ENCODE results near the gene SUPT20HL2.
"Not testable (repeated sequence)": the region's sequence is repeated elsewhere in the genome, so short reads cannot be mapped to it uniquely, and the experiment has no call there.

The SUPT20HL2 gene

GRCh38 chrX:24314019-24314635, at the start of gene SUPT20HL2:
SUPT20HL2 (minus strand) TSS chrX:24314069; CDS start chrX:24313315, 754 bp downstream.
- no peak for DNase-seq (ENCODE audit: low read depth in 2 of 2, low spot score in 1 of 2)

GRCh38 chrX:24362089-24362745, 48.3 kb upstream of the SUPT20HL2 start:
- not testable (repeated sequence) for DNase-seq (ENCODE audit: low read depth in 2 of 2, low spot score in 1 of 2)

DNA sequence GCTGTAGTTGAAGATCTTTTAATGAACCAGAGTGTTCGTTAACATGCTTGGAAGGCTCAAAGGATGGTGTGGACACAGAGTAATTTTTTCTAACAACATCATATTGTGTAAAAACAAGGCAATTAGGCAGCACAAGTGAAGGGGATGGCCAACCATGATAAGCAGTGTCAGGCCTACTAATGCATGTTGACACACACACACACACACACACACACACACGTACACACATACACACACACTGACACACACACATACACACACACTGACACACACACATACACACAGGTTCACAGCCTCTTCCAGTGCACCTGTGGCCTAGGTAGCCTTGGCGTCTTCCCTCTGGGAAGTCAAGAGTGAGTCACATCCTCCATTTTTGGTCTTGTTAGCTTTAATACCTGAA, 46.4 kb upstream of the SUPT20HL2 start, which contains the start of gene SUPT20HL1:
SUPT20HL1 (plus strand) TSS at position 368 of the 400 bp plus-strand sequence. CDS start 2,122 bp downstream, outside the sequence.
- DNase-seq (ENCODE audit: low read depth in 2 of 2, low spot score in 1 of 2), result no peak

- DNase-seq (ENCODE audit: low read depth in 2 of 2, low spot score in 1 of 2), result no peak
Measured at GRCh38 chrX:24357106-24357505, 43.2 kb upstream of the SUPT20HL2 start.

DNA sequence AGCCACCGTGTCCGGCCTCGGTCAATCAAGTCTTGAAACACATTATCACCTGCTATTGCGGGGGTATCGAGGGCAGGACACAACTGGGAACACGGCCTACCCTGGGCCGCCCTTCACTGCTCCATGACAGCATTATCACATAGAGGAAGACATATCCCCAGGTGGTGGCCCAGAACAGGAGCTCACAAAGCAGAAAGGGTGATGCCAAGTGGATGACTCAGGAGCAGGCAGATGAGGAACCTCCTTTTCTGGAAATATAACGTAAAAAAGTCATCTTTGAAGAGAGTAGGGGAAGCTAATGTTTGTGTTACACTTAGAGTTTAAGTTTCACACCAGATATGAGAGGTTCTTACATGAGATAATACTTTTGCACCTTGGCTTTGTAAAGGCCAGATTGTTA, 41.2 kb upstream of the SUPT20HL2 start:
- DNase-seq (ENCODE audit: low read depth in 2 of 2, low spot score in 1 of 2), result no peak

GRCh38 chrX:24350217-24350616, 36.3 kb upstream of the SUPT20HL2 start:
- no peak for DNase-seq (ENCODE audit: low read depth in 2 of 2, low spot score in 1 of 2)

DNA sequence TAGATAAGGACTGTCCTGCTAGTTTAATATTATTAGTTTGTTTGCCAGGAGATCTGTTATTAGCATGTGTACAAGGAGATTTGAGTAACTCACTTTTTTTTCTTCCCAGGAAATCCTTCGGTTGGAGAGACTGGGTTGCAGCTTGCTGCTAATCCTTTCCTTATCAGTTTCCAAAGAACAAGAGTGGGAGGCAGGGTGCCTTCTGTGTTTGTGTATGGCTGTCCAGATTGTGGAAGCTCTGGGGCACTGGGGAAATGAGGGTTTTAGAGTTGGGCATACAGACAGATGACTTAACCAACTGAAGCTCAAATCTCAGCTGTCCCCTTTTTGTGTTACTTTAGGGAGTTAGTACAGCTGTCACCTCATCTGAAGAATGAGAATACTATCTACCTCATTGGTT, 34.0 kb upstream of the SUPT20HL2 start:
- no peak for DNase-seq (ENCODE audit: low read depth in 2 of 2, low spot score in 1 of 2)

GRCh38 chrX:24343719-24344118, 29.9 kb upstream of the SUPT20HL2 start:
- DNase-seq (ENCODE audit: low read depth in 2 of 2, low spot score in 1 of 2), result no peak

DNA sequence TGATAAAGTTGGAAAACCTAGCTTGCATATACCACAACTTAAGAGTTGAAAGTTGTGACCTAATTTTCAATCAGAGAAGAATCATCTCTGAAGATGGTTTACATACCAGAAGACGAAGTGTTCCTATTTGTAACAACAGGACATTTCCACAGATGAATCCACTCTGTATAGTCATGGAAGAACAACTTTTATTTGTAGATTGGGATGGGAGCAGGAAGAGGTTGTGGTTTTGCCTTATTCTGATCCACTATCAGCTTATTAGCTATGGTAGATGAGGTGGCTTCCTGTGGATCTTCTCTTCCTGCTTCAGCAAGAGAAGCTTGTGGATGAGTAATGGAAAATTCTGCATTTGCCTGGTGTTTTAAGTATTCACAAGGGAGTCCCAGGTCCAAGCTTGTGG, 27.9 kb upstream of the SUPT20HL2 start:
- no peak for DNase-seq (ENCODE audit: low read depth in 2 of 2, low spot score in 1 of 2)

- DNase-seq (ENCODE audit: low read depth in 2 of 2, low spot score in 1 of 2), result no peak
Measured at GRCh38 chrX:24340501-24340900, 26.6 kb upstream of the SUPT20HL2 start.

- DNase-seq (ENCODE audit: low read depth in 2 of 2, low spot score in 1 of 2), result no peak
Measured at GRCh38 chrX:24339911-24340310, 26.0 kb upstream of the SUPT20HL2 start.

- DNase-seq (ENCODE audit: low read depth in 2 of 2, low spot score in 1 of 2), result no peak
Measured at GRCh38 chrX:24335871-24336270, 22.0 kb upstream of the SUPT20HL2 start.

DNA sequence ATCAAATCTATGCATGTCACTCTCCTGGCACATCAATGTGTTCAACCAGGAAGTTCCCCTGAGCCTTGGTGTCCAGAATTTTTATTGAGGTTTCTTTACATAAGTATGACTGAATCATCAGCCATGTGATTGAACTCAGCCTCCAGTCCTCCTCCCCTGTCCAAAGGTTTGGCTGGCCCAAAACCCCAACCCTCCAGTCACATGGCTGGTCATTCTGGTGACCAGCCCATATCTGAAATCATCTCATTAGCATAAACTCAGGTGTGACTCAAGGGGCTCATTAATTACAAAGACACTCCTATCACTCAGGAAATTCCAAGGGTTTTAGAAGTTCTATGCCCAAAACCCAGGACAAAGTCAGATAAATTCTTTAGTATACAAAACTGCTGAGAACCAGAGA, 20.6 kb upstream of the SUPT20HL2 start:
- no peak for DNase-seq (ENCODE audit: low read depth in 2 of 2, low spot score in 1 of 2)

- no peak for DNase-seq (ENCODE audit: low read depth in 2 of 2, low spot score in 1 of 2)
Measured at GRCh38 chrX:24333371-24333770, 19.5 kb upstream of the SUPT20HL2 start.

GRCh38 chrX:24332878-24333277, 19.0 kb upstream of the SUPT20HL2 start:
- no peak for DNase-seq (ENCODE audit: low read depth in 2 of 2, low spot score in 1 of 2)

DNA sequence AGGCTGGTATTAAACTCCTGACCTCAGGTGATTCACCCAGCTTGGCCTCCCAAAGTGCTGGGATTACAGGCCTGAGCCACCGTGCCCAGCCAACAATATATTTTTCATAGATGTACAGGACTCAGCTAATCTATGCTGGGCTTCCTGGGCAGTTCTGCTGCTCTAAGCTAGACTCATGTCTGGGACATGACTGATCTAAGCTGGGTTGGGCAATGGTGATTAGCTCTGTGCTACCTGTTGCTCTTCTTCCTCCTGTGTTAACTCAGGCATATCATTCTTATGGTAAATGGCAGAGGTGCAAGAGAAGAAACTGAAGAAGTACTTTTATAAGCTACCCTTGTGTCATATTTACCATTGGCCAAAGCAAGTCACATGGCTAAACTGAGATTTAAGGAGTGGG, 11.4 kb upstream of the SUPT20HL2 start:
- DNase-seq (ENCODE audit: low read depth in 2 of 2, low spot score in 1 of 2), result no peak

GRCh38 chrX:24321741-24322395, 8.0 kb upstream of the SUPT20HL2 start:
- DNase-seq (ENCODE audit: low read depth in 2 of 2, low spot score in 1 of 2), result no peak

- no peak for DNase-seq (ENCODE audit: low read depth in 2 of 2, low spot score in 1 of 2)
Measured at GRCh38 chrX:24317567-24317966, 3.7 kb upstream of the SUPT20HL2 start.

DNA sequence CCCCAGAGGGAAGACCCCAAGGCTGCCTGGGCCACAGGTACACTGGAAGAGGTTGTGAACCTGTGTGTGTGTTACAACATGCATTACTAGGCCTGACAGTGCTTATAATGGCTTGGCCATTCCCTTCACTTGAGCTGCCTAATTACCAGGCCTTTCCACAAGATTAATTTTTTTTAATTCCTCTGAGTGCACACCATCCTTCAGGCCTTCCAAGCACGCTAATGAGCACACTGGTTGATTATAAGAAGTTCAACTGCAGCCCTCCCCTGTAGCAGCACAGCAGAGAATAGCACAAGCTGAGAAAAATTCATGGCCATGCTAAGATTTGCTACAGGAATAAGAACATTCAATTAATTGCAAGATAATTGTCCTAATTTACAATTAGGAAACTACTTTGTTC, 2.2 kb upstream of the SUPT20HL2 start:
- no peak for DNase-seq (ENCODE audit: low read depth in 2 of 2, low spot score in 1 of 2)

- DNase-seq (ENCODE audit: low read depth in 2 of 2, low spot score in 1 of 2), result not testable (repeated sequence)
Measured at GRCh38 chrX:24312249-24312607, 1.6 kb downstream of the SUPT20HL2 start.

- not testable (repeated sequence) for DNase-seq (ENCODE audit: low read depth in 2 of 2, low spot score in 1 of 2)
Measured at GRCh38 chrX:24311507-24312248, 2.2 kb downstream of the SUPT20HL2 start.

DNA sequence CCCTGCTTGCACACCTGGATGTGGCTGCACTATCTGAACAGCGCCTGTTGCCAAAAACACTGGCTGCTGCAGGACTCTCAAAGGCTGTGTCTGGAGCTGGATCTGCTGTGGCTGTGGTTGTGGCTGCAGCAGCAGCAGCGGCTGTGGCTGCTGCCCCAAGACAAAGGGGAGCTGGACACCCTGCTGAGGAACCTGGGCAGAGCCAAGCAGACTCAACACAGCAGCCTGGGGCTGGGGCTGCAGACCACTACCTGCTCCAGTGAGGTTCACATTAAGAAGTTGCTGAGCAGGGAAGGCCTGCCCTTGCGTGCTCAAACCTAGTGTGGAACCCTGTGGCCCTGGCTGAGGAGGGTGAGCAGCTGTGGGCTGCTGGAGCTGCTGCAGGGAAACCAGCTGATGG, 3.0 kb downstream of the SUPT20HL2 start:
- DNase-seq (ENCODE audit: low read depth in 2 of 2, low spot score in 1 of 2), result not testable (repeated sequence)

Measured in stimulated activated CD8-positive, alpha-beta memory T cell treated with anti-CD3 and anti-CD28 coated beads, Interleukin-4, amount 100 ng/mL, for 4 hours (primary cell).